ENCODE measurements around the gene ADORA2A. TPM values are rescaled to one million over a fixed set of nuclear protein-coding genes. Genes with fewer than 3 reads are reported as not detected.
A peak's percentile ranks its signal among the peaks of the same experiment; 100 is the strongest.

The ADORA2A gene
- total RNA-seq, 1 donor, result 0.45 TPM

- peak; percentile 20 for DNase-seq (ENCODE audit: low read depth)
- no peak overlapping the region for H3K4me3 ChIP-seq (ENCODE audit: low read depth, low read length)
- TF ChIP-seq CTCF (IDR thresholded peaks at IDR 0.05; ENCODE audit: insufficient read depth, low read length), result no peak
Measured at GRCh38 chr22:24455751-24456426, 28.5 kb downstream of the ADORA2A start.

- no peak overlapping the region for H3K4me3 ChIP-seq (ENCODE audit: low read depth, low read length)
- DNase-seq (ENCODE audit: low read depth), result peak; percentile 45
- TF ChIP-seq CTCF (IDR thresholded peaks at IDR 0.05; ENCODE audit: insufficient read depth, low read length), result no peak
Measured at GRCh38 chr22:24457894-24458420, 30.6 kb downstream of the ADORA2A start.

- no peak overlapping the region for H3K4me3 ChIP-seq (ENCODE audit: low read depth, low read length)
- TF ChIP-seq CTCF (IDR thresholded peaks at IDR 0.05; ENCODE audit: insufficient read depth, low read length), result no peak
- no peak for DNase-seq (ENCODE audit: low read depth)
Measured at GRCh38 chr22:24459911-24460310, 32.5 kb downstream of the ADORA2A start.

- no peak overlapping the region for H3K4me3 ChIP-seq (ENCODE audit: low read depth, low read length)
- TF ChIP-seq CTCF (IDR thresholded peaks at IDR 0.05; ENCODE audit: insufficient read depth, low read length), result no peak
- peak; percentile 16 for DNase-seq (ENCODE audit: low read depth)
Measured at GRCh38 chr22:24460418-24461089, 33.2 kb downstream of the ADORA2A start.

GRCh38 chr22:24463071-24463760 is 35.8 kb downstream of the ADORA2A start:
- DNase-seq (ENCODE audit: low read depth), result no peak

GRCh38 chr22:24465566-24465965 is 38.2 kb downstream of the ADORA2A start:
- no peak for TF ChIP-seq CTCF (IDR thresholded peaks at IDR 0.05; ENCODE audit: insufficient read depth, low read length)
- peak; percentile 92 for DNase-seq (ENCODE audit: low read depth)
- no peak overlapping the region for H3K4me3 ChIP-seq (ENCODE audit: low read depth, low read length)

More at GRCh38 chr22:24463071-24463760, 35.8 kb downstream of the ADORA2A start:
- no peak overlapping the region for H3K4me3 ChIP-seq (ENCODE audit: low read depth, low read length)
- TF ChIP-seq CTCF (IDR thresholded peaks at IDR 0.05; ENCODE audit: insufficient read depth, low read length), result no peak

All from fibroblast of the aortic adventitia (primary cell).